Activated CD4-positive, alpha-beta T cell treated with anti-CD3 and anti-CD28 coated beads, Interleukin-2, amount 50 U/mL, for 24 hours (primary cell): ENCODE results near the gene KCNN3.

Experiments used
- DNase-seq, 2 donors: peaks; one replicate each; pipeline ENCODE4 v3.0.0-alpha.2; 2020; ENCODE audit warnings: low read depth in 1 of 2, low spot score in 1 of 2

The KCNN3 gene

GRCh38 chr1:154730986-154731489 is 139.0 kb downstream of the KCNN3 start:
- DNase-seq, result no peak

DNA sequence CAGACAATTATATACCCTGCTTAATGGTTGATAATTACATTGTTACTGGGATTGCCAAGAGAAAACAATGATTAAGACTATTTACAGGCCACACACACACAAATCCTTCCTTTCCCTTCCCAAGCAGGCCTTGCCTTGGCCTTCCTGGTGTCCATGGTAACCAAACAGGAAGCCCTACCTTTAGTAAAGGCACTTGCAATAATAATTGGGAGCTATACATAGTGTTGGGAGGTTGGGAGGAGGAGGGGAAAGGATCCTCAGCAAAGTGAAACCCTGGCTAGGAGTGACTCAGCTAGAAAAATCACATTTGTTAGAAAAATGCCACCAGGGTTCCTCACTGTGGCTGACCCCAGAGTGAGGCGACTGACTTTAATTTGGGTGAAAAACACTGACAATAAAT is 139.8 kb downstream of the KCNN3 start:
- DNase-seq, result no peak

DNA sequence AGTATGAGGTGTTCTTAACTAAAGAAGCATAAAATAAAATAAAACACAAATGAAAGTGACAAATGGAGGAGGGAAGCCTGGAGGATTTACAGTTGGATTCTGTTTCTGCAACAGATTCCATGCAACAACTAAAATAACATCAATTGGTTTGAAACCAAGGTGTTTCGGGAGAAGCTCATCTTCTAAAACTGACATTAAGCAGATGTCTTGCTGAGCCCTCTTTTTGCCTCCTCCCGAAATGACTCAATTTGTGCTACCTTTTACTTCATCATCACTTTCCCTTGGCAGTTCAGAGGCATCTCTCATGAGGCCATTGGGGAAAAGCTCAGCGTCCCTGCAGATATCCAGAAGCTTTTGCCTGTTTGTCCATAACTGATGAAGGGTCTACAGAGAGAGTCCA is 140.5 kb downstream of the KCNN3 start:
- DNase-seq, result no peak

GRCh38 chr1:154729031-154729442 is 141.0 kb downstream of the KCNN3 start:
- DNase-seq, result no peak

- DNase-seq, result no peak
Measured at GRCh38 chr1:154726896-154727753, 143.0 kb downstream of the KCNN3 start.

GRCh38 chr1:154726443-154726842 is 143.6 kb downstream of the KCNN3 start:
- DNase-seq, result peak in 1 of 2 donors; percentile 25

GRCh38 chr1:154725865-154726264 is 144.2 kb downstream of the KCNN3 start:
- DNase-seq, result no peak

DNA sequence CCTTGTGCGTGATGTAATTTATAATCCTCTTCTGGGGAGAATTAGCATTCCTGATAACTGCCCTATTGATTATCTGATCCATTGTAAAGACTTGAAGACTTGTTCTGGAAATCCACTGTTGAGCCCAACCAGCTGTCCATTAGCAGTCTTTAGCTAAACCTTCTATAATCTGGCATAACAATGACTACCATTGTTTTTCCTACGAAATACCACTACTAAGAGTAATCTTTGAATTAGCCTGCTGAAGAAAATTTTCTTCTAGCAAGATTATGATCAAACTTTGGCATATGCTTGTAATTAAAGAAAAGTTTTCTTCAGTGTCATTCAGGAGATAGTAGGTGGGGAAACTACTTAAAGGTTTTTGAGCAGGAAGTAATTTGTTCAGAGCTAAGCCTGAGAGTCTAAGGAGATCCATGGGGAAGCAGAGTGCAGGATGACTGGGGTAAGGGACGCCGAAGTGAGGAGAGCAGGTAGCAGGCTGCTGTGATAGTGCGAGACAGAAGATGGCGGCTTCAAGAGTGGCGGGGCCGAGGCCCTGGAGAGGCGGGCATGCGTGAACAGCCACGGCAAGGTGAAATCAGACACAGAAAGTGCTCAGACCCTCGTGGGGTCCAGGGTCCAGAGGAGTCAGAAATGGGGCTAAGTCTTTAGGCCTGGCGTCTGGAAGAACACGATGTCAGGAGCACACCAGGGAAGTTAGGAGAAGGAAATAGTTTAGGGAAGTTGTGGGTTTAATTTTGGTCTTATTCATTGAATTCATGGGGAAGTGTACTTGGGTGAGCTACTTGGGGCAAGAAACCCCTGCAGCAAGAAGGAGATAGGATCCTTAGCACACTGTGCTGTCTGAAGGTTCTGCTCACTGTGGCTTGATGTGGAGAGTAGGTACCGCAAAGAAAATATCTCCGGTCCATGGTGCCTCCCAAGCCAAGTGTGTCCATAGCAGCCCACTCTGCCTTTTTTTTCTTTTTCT is 149.5 kb downstream of the KCNN3 start:
- no peak for DNase-seq

- no peak for DNase-seq
Measured at GRCh38 chr1:154719586-154720327, 150.3 kb downstream of the KCNN3 start.

- DNase-seq, result no peak
Measured at GRCh38 chr1:154718566-154718965, 151.5 kb downstream of the KCNN3 start.

DNA sequence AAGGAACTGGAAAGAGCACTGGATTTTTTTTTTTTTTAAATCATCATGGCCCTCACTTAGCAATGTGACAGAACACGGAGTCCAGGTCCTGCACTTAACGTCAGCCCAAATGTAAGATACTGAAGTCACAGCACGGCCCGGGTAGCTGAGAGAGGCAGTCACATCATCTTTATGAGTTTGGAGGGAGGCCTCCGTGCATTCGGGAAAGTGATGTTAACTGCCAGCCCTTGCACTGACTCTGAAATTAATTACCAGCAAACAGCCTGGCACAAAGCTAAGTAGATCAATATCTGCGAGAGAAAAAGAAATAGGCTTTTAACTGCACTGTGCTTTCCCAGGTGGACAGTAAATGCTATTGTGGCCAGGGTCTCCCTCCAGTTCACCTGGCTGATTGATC is 152.6 kb downstream of the KCNN3 start:
- DNase-seq, result no peak

DNA sequence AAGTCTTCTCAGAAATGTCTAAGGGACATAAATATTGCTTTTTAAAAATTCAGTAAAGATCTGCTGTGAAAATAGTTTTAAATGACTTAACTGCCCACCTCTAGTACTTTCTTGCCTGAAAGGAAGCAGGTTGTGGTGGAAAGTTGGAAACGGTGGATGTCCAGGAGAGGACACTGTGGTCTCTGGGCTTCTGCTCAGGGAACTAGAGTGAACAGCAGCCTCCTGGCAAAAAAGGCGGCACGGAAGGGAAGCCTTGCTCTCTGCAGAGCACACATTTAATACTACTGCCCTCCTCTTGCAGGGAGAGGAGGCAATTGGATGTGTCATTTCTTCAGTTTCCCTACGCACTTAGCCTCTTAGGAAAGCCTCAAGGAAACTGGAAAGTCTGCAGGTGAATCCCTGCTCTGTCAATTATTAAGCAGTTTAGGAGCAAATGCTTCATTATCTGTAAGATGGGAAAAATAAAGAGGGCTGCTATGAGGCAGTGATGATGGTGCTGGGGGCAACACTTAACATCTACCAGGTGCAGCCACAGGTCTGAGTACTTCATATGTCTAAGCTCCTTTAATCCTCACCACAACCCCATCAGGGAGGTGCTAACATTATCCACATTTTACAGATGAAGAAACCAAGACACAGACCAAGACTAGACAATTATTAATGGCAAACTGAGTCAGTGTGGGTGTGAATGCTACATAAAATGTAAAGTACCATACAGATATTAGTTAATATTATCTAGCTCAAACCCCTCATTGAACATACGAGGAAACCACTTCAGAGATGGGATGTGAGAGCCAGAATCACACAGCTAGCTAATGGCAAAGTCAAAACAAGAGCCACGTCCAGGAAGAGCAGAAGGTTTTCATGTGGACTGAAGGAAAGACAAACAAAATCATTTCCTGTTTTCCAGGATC is 153.2 kb downstream of the KCNN3 start:
- DNase-seq, result no peak

DNA sequence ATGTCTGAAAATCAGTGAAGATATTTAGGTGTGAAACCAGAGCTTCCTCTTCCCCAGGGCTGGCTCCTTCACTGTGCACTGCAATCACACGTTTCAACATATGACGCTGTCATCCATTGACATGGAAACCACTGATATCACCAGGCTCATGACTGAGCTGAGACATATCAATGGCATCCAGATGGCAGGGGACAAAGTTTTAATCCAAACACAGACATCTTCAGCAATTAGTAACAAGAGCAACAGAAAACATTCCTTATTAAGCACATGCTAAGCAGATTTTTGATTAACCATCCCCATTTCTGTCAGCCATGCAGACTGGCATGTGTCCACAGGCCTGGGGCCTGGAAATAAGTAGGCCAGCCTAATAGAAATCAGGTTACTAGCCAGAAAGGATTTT is 154.1 kb downstream of the KCNN3 start:
- no peak for DNase-seq

- DNase-seq, result no peak
Measured at GRCh38 chr1:154715385-154715784, 154.7 kb downstream of the KCNN3 start.

DNA sequence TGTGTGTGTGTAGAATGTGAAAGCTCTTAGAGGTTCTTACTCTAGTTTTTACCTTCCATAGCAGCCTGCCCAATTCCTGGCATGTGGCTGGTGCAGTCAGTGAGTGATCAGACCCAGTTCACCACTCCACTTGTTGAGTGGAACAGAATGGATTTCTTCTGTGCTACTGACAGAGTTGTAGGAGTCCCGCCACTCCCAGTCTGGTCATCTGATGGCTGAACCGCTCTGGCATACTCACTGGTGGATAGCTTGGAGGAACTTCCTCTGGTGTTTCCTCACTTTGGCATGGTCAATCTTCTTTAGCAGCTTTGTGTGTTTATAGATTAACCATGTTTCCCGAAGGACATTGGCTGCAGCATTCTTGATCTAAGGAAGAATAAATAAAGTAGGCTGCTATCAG is 155.4 kb downstream of the KCNN3 start:
- no peak for DNase-seq

- DNase-seq, result no peak
Measured at GRCh38 chr1:154714052-154714623, 155.9 kb downstream of the KCNN3 start.

DNA sequence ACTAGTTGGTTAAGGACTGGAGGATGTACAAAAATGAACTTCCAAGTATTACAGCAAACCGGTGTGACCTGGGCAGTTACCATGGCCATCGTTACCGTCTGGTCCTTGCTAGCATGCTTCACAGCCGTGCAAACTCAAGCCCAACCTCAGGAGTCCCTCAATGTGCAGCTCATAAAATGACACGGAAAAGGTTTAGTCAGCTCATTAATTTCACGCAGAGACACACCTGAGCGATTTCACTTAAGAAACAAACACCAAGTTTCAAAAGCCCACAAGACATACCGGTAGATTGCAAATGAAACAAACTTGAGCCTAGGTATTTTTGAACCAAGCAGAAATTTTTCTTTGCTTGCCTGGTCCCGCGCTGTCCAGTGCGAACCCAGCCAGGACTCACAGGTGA is 157.1 kb downstream of the KCNN3 start:
- no peak for DNase-seq

DNA sequence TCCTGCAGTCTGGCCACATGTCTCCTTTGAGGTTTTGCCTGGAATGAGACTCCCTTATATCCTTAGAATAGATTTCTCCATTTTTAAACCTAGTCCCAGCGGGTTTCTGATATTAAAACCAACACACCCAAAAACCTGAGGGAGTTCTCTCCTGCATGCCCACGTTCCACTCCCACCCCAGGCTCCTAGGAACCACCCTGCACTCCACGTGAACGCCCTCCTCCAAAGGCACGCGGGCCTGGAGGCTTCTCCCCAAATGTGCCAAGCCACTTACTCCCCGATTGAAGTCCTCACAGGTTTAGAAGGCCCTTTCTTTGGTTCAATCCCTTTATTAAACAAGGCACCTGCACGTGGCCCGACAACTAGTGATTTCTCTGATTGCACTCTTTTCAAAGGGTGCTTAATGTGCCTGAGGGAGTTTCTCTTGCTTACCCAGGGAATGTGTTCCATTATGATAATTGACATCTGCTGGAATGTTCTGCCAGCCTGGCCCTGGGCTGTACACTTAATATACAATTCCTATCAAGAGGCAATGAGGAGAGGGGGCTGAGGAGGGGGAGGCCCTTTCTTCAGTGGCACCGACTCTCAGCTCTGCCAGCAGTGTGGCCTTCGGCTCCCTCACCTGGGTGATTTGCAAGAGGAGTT is 157.8 kb downstream of the KCNN3 start:
- no peak for DNase-seq

DNA sequence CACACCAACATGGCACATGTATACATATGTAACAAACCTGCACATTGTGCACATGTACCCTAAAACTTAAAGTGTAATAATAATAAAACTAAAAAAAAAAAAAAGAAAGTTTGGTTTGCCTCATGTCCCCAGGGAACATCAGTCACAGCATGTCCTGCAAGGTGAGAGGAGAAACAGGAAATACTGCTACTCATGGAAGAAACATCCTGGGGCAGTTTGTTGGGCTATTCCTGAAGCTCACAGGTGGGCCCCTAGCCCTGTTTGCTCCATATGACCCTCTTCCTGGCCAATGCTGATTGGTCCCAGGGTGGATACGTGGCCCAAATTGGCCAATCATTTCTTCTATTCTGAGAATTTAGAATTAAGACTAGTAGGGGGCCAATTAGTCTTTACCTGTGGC is 158.7 kb downstream of the KCNN3 start:
- no peak for DNase-seq
